OCI-LY3 (cell line): Measurements from ENCODE around the gene S1PR5.

Experiments
- H2AFZ ChIP-seq: fragments of 200-600, 300-600 bp; shearing (Covaris generic); 2 replicates; pipeline ENCODE4 v1.6.0; 2014; ENCODE audit warnings: antibody characterized with exemption, low read depth, low read length
- H3K27ac ChIP-seq: fragments of 200-600, 300-600 bp; sonication (generic); 2 replicates; pipeline ENCODE4 v1.5.1; 2014; ENCODE audit warnings: mild to moderate bottlenecking, low read length, moderate library complexity, mixed read lengths
- H3K27me3 ChIP-seq: fragments of 200-600, 300-600 bp; sonication (generic); 2 replicates; pipeline ENCODE4 v1.6.1; 2014; ENCODE audit warnings: low read depth, low read length, mixed read lengths
- H3K36me3 ChIP-seq: fragments of 200-600, 300-600 bp; sonication (generic); replicated peaks from 2 replicates; pipeline ENCODE3; 2014; ENCODE audit warnings: low read depth, low read length, mixed read lengths
- H3K4me1 ChIP-seq: fragments of 300-600, 200-600 bp; sonication (generic); 2 replicates; pipeline ENCODE4 v1.6.1; 2014; ENCODE audit warnings: low read length, mixed read lengths
- H3K4me2 ChIP-seq: fragments of 200-600, 300-600 bp; sonication (generic); 2 replicates; pipeline ENCODE4 v1.6.1; 2014; ENCODE audit warnings: low read length, mixed read lengths
- H3K4me3 ChIP-seq: fragments of 300-600, 200-600 bp; sonication (generic); 2 replicates; pipeline ENCODE4 v1.5.1; 2014; ENCODE audit warnings: antibody characterized with exemption, mild to moderate bottlenecking, low read length, moderate library complexity
- H3K79me2 ChIP-seq: fragments of 300-600, 200-600 bp; shearing (Covaris generic); 2 replicates; pipeline ENCODE4 v1.6.1; 2014; ENCODE audit warnings: mild to moderate bottlenecking, low read length, mixed read lengths
- H3K9ac ChIP-seq: fragments of 300-600, 200-600 bp; shearing (Covaris generic); 2 replicates; pipeline ENCODE4 v1.6.0; 2014; ENCODE audit warnings: mild to moderate bottlenecking, low read length, moderate library complexity
- H3K9me3 ChIP-seq: fragments of 200-600, 300-600 bp; shearing (Covaris generic); 2 replicates; pipeline ENCODE4 v1.6.1; 2014; ENCODE audit warnings: low read length, mixed read lengths; ENCODE audit not compliant: insufficient read depth
- H4K20me1 ChIP-seq: fragments of 200-600, 300-600 bp; sonication (generic); 2 replicates; pipeline ENCODE4 v1.6.1; 2016; ENCODE audit warnings: low read length, mixed read lengths; ENCODE audit not compliant: insufficient read depth
- EZH2phosphoT487 ChIP-seq: fragments of 200-600 bp; shearing (Covaris generic); IDR thresholded peaks from 2 replicates; pipeline ENCODE4 v1.6.1; 2018; ENCODE audit warnings: antibody characterized with exemption, mixed run types, low read depth
- TF ChIP-seq, protein P1 (sequence below): fragments of 200-600, 300-600 bp; sonication (generic); IDR thresholded peaks from 2 replicates; pipeline ENCODE4 v1.5.1; 2014; ENCODE audit warnings: antibody characterized with exemption, low read length, low read depth

Gene S1PR5

DNA sequence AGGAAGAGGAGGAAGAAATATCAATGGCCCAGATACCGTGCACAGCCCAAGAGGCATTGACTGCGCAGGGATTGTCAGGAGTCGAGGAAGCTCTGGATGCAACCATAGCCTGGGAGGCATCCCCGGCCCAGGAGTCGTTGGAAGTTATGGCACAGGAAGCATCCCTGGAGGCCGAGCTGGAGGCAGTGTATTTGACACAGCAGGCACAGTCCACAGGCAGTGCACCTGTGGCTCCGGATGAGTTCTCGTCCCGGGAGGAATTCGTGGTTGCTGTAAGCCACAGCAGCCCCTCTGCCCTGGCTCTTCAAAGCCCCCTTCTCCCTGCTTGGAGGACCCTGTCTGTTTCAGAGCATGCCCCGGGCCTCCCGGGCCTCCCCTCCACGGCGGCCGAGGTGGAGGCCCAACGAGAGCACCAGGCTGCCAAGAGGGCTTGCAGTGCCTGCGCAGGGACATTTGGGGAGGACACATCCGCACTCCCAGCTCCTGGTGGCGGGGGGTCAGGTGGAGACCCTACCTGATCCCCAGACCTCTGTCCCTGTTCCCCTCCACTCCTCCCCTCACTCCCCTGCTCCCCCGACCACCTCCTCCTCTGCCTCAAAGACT, 50.0 kb downstream of the S1PR5 start:
- no peaks in the 10 kb centered on the region for H3K36me3 ChIP-seq
- TF ChIP-seq, protein P1, sequence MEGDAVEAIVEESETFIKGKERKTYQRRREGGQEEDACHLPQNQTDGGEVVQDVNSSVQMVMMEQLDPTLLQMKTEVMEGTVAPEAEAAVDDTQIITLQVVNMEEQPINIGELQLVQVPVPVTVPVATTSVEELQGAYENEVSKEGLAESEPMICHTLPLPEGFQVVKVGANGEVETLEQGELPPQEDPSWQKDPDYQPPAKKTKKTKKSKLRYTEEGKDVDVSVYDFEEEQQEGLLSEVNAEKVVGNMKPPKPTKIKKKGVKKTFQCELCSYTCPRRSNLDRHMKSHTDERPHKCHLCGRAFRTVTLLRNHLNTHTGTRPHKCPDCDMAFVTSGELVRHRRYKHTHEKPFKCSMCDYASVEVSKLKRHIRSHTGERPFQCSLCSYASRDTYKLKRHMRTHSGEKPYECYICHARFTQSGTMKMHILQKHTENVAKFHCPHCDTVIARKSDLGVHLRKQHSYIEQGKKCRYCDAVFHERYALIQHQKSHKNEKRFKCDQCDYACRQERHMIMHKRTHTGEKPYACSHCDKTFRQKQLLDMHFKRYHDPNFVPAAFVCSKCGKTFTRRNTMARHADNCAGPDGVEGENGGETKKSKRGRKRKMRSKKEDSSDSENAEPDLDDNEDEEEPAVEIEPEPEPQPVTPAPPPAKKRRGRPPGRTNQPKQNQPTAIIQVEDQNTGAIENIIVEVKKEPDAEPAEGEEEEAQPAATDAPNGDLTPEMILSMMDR = no peak
- no peak for TF ChIP-seq EZH2phosphoT487
- no peak overlapping the region for H3K4me2 ChIP-seq
- H3K27me3 ChIP-seq = 0 out of 2 replicates have a peak, but pooled peaks cover 4% of the 10 kb centered on the region
- no peaks in the 10 kb centered on the region for H4K20me1 ChIP-seq
- no peaks in the 10 kb centered on the region for H3K9me3 ChIP-seq
- H3K4me3 ChIP-seq = no peak overlapping the region
- no peak overlapping the region for H2AFZ ChIP-seq
- no peak overlapping the region for H3K27ac ChIP-seq
- H3K9ac ChIP-seq = no peak overlapping the region
- no peaks in the 10 kb centered on the region for H3K4me1 ChIP-seq
- H3K79me2 ChIP-seq = no peaks in the 10 kb centered on the region

GRCh38 chr19:10464456-10464855, 52.8 kb downstream of the S1PR5 start:
- Histone ChIP-seq H2AFZ (no peak overlapping the region), H3K4me3 (no peak overlapping the region), H3K9me3 (no peaks in the 10 kb centered on the region), H3K27me3 (0 out of 2 replicates have a peak, but pooled peaks cover 4% of the 10 kb centered on the region), H3K4me2 (no peak overlapping the region), H4K20me1 (no peaks in the 10 kb centered on the region), H3K27ac (no peak overlapping the region), H3K36me3 (no peaks in the 10 kb centered on the region), H3K9ac (no peak overlapping the region), H3K79me2 (no peaks in the 10 kb centered on the region), H3K4me1 (no peaks in the 10 kb centered on the region)
- TF ChIP-seq, protein P1 = no peak
- TF ChIP-seq EZH2phosphoT487 = no peak
